ENCODE measurements around the gene LMF2. TPM values are rescaled to one million over a fixed set of nuclear protein-coding genes. Genes with fewer than 3 reads are reported as not detected.
A peak's percentile ranks its signal among the peaks of the same experiment; 100 is the strongest.

The LMF2 gene
- total RNA-seq, 1 experiment from 2014 or later, result 56.9 TPM

DNA sequence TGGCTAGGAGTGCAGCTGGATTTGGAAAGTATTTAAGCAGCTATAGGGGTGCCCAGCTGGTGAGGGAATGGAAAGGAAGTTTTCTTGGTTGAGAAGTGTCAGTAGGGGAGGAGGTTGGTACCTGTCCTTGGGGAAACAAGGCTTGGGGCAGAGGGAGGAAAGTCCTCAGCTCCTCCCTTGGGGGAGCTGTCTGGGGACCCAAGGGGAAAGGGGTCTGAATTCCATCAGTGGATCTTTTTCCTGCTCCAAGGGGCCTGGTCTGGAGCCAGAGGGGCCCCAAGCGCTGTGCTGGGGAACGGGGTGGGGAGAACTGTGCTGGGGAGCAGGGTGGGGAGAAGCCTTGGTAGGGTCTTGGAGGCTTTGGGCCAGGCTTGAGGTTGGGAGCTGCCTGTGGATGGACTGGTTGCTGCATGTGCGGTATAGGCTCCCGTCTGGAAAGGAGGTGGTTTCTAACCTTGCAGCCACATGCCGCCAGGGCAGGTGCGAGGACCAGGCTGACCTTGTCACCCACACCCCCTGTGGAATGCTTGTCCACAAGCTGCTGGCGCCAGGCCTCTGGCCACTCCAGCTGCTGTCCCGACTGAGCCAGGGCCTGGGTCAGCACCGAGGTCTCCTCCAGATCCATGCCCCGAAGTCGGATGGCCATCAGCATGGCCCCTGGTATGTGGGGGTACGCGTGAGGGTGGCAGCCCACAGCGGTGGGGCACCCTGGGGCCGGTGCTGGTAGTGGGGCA is 21.3 kb upstream of the LMF2 start:
- intact Hi-C loops (cut with micrococcal nuclease), result no loop called here
- no peak overlapping the region for H2AFZ ChIP-seq (ENCODE audit: low read depth, low read length, poor library complexity, severe bottlenecking)
- DNase-seq (ENCODE audit: low read depth, low spot score), result no peak
- H3K27me3 ChIP-seq (ENCODE audit: insufficient read depth, low read length), result no peaks in the 10 kb centered on the region
- H3K9me2 ChIP-seq (ENCODE audit: insufficient read depth), result no peaks in the 10 kb centered on the region
- ATAC-seq, result no peak
- CTCF ChIA-PET, result interaction anchor here (0.6 kb wide), 1 partner anchor 90 kb away, joined by 3 read pairs; no protein-coding TSS in a partner anchor
- peak overlapping the region; percentile 93 for H3K4me2 ChIP-seq (ENCODE audit: low read length)
- RAD21 ChIA-PET (ENCODE audit: low non-redundant PET in 1 of 2, low total read pairs in 2 of 2, uncharacterized antibody in 2 of 2, unreplicated experiment in 2 of 2), result no interaction called here
- no TSS peak for BruUV-seq (replicated peaks)
- peak overlapping the region; percentile 91 for H3K9ac ChIP-seq (ENCODE audit: low read length)
- H3K36me3 ChIP-seq (ENCODE audit: control insufficient read depth in 1 of 2, insufficient read depth in 2 of 2, low read length in 2 of 2), result peaks cover 0 to under 1% of the 10 kb centered on the region in 2 experiments; a peak in 1 of 4 replicates
- H3K27ac ChIP-seq (ENCODE audit: low read depth, low read length), result peak overlapping the region; percentile 100
- peak overlapping the region; percentile 92 to 96 for H3K4me3 ChIP-seq (replicated peaks in 1 of 2; ENCODE audit: low read depth in 1 of 2, low read length in 2 of 2)
- POLR2A ChIA-PET, result interaction anchor here (0.8 to 1.4 kb wide), 2 partner anchors 17 to 34 kb away, joined by 3 to 7 read pairs; partner anchors contain the start of genes KLHDC7B and SYCE3
- TF ChIP-seq ELF1 (IDR thresholded peaks at IDR 0.05; ENCODE audit: borderline replicate concordance, low read depth) (no peak), POLR2AphosphoS5 (IDR thresholded peaks at IDR 0.05; ENCODE audit: low read depth, low read length) (peak; percentile 23)
- H3K9me3 ChIP-seq (ENCODE audit: control insufficient read depth in 1 of 2, insufficient read depth in 1 of 2, low read depth in 1 of 2, low read length in 2 of 2), result no peaks in the 10 kb centered on the region
- peaks cover 19% of the 10 kb centered on the region for H3K79me2 ChIP-seq (ENCODE audit: insufficient read depth, low read length)
- no peaks in the 10 kb centered on the region for H4K20me1 ChIP-seq (ENCODE audit: insufficient read depth)
- H3K4me1 ChIP-seq (ENCODE audit: control insufficient read depth in 1 of 2, insufficient read depth in 2 of 2, low read length in 2 of 2), result peaks cover 16 to 83% of the 10 kb centered on the region in 2 experiments; a peak in 3 of 4 replicates

DNA sequence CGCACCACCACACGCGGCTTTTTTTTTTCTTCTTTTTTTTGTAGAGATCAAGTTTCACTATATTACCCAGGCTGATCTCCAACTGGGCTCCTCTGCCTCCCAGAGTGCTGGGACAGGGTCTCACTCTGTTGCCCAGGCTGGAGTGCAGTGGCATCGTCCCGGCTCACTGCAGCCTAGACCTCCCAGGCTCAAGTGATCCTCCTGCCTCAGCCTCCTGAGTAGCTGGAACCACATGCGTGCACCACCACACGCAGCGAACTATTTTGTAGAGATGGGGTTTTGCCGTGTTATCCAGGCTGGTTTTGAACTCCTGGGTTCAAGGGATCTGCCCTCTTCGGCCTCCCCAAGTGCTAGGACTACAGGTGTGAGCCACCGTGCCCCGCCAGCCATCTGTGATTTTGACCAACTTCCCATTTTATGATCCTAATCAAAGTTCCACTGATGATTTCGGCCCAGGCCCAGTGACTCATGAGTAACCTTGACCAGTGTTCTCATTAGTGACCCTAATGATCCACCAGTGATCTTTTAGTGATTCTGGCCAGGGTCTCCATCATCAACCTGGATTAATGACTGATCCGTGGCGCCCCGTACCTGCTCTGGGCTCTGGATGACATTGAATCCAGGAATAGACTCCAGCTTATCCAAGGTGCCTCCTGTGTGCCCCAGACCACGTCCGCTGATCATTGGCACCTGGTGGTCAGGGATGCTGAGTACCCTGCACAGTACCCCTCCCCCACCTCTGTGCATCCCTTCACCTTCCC is 20.6 kb upstream of the LMF2 start:
- no peaks in the 10 kb centered on the region for H3K27me3 ChIP-seq (ENCODE audit: insufficient read depth, low read length)
- intact Hi-C loops (cut with micrococcal nuclease), result no loop called here
- no peak overlapping the region for H3K4me2 ChIP-seq (ENCODE audit: low read length)
- ATAC-seq, result no peak
- BruUV-seq (replicated peaks), result no TSS peak
- DNase-seq (ENCODE audit: low read depth, low spot score), result no peak
- no peak overlapping the region for H3K9ac ChIP-seq (ENCODE audit: low read length)
- no peak overlapping the region for H2AFZ ChIP-seq (ENCODE audit: low read depth, low read length, poor library complexity, severe bottlenecking)
- H3K9me3 ChIP-seq (ENCODE audit: control insufficient read depth in 1 of 2, insufficient read depth in 1 of 2, low read depth in 1 of 2, low read length in 2 of 2), result no peaks in the 10 kb centered on the region
- POLR2A ChIA-PET, result interaction anchor here (0.8 to 1.2 kb wide), 2 partner anchors 20 to 35 kb away, joined by 3 read pairs; partner anchors contain the start of genes LMF2, NCAPH2 and SYCE3
- H3K36me3 ChIP-seq (ENCODE audit: control insufficient read depth in 1 of 2, insufficient read depth in 2 of 2, low read length in 2 of 2), result peaks cover 0 to 7% of the 10 kb centered on the region in 2 experiments; a peak in 2 of 4 replicates
- TF ChIP-seq ZFX (IDR thresholded peaks at IDR 0.05) (no peak), RAD21 (IDR thresholded peaks at IDR 0.05; ENCODE audit: low read depth) (no peak), CEBPB (IDR thresholded peaks at IDR 0.05; ENCODE audit: low read depth) (no peak), SIN3A (IDR thresholded peaks at IDR 0.05; ENCODE audit: low read depth) (no peak), JUND (IDR thresholded peaks at IDR 0.05) (no peak), EZH2 (IDR thresholded peaks at IDR 0.05) (no peak), ELF1 (IDR thresholded peaks at IDR 0.05; ENCODE audit: borderline replicate concordance, low read depth) (no peak), SRF (IDR thresholded peaks at IDR 0.05; ENCODE audit: low read depth) (no peak)
- peak overlapping the region; percentile 100 for H3K27ac ChIP-seq (ENCODE audit: low read depth, low read length)
- no peak overlapping the region for H3K4me3 ChIP-seq (replicated peaks in 1 of 2; ENCODE audit: low read depth in 1 of 2, low read length in 2 of 2)
- peaks cover 16 to 85% of the 10 kb centered on the region in 2 experiments; a peak in 3 of 4 replicates for H3K4me1 ChIP-seq (ENCODE audit: control insufficient read depth in 1 of 2, insufficient read depth in 2 of 2, low read length in 2 of 2)
- H4K20me1 ChIP-seq (ENCODE audit: insufficient read depth), result no peaks in the 10 kb centered on the region
- CTCF ChIA-PET, result no interaction called here
- RAD21 ChIA-PET (ENCODE audit: low non-redundant PET in 1 of 2, low total read pairs in 2 of 2, uncharacterized antibody in 2 of 2, unreplicated experiment in 2 of 2), result interaction anchor here in 1 of 2 experiments (0.8 kb wide), 1 partner anchor 35 kb away, joined by 3 read pairs; no protein-coding TSS in a partner anchor
- H3K79me2 ChIP-seq (ENCODE audit: insufficient read depth, low read length), result peaks cover 26% of the 10 kb centered on the region
- no peaks in the 10 kb centered on the region for H3K9me2 ChIP-seq (ENCODE audit: insufficient read depth)
